Urothelium cell line (cell line): ENCODE data around the gene CLASRP.

Experiments
- DNase-seq: peaks from one replicate; pipeline ENCODE4 v3.0.0; 2011; ENCODE audit warnings: low spot score, mixed read lengths
- FAIRE-seq: peaks from 2 replicates; lab custom pipeline; 2011; peaks lifted over from hg19 to GRCh38; lab: Jason Lieb, UNC

Gene CLASRP

DNA sequence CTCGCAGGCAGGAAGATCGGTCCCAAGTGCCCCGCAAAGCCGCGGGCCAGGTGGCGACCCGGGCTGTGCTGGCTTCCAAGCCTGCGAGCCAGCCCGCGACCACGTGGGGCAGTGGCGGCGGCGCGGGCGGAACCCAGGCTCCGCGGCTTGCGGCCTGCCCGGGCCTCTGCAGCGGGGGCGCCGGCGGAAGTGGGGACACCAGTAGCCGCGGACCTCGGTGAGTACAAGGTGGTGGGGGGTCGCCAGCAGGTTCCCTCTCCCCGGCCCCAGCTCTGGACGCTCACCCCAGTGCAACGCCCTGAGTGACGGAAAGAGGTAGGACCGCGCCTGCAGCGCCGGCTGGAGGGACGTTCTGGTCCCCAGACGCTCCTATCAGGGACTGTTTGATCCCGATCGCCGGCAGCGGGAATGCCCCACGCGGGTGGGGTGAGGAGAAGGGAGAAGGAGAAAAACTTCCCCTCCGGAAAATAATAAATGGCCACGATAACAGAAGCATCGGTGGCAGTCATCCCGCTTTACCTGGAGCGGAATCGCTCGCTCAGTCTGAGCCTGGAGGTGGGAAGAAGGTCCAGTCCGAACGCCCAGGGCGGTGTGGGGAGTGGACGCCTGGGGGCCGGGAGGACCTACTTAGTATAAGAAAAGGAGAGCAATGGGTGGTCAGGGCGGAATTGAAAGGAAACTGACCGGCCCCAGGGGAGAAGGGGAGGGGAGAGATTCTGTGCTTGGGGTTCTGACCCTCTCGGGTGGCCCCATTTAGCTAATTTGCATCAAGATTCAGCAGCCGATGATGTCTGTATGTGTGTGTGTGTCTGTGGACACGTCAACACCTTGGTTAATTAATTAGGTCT lies 40.4 kb downstream of the CLASRP start, which contains the start of gene GEMIN7:
TSS of gene GEMIN7 (plus strand) at position 198 of the 848 bp plus-strand sequence. CDS start 10,855 bp downstream, outside the sequence.
- DNase-seq (peak; percentile 89), FAIRE-seq (no peak)

DNA sequence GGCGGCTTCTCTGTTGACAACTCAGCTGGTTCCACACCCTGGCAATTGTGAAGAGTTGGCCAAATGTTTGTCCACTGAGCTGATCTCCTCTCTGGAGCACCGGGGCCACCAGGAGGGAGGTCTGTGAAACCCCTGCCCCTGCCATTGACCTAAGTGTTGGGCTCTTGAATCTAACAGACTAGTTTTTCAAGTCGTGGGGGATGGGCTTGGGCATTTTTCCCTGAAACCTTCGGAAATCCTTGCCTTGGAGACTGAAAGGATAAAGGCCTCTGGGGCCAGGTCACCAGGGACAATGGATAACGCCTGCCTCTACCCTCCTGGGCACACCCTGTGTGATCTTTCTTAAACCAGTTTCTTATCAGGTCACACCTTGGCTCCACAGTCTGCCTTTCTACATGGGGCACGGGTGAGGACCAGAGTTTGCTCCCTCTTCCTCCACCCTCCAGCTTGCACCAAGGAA lies 41.1 kb downstream of the CLASRP start:
- FAIRE-seq (no peak), DNase-seq (no peak)

DNA sequence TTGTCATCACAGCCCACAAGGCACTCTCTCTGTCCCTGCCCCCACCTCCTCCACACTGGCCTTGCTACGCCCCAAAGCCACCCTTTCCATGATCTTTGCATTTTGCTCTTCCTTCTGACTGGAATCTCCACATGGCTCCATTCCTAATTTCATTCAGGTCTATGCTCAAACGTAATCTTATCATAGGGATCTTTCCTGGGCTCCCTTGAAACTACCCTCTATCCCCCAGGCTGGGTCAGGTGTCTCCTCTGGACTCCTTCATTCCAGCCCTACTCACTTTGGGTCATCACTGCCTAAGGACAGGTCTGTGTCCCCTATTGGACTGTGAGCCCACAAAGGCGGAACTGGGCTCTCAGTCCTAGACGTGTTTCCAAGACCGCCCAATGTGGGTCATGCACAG lies 43.3 kb downstream of the CLASRP start:
- FAIRE-seq (no peak), DNase-seq (no peak)

DNA sequence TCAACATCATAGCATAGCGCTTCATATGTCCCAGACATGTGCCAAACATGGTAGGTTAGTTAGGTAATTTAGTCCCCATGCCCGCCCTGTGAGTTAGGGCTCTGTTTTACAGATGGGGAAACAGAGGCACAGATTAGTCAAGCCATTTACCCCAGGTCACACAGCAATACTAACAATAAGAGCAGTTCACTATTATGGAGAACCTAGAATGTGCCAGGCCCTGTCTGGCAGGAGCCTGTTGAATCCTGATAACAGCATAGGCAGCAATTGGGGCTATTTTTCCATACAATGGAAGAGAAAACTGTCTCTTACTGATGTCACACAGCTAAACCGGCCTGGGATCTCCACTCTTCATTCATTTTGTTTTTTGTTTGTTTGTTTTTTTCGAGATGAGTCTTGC lies 47.6 kb downstream of the CLASRP start:
- DNase-seq, result no peak
- FAIRE-seq, result no peak

DNA sequence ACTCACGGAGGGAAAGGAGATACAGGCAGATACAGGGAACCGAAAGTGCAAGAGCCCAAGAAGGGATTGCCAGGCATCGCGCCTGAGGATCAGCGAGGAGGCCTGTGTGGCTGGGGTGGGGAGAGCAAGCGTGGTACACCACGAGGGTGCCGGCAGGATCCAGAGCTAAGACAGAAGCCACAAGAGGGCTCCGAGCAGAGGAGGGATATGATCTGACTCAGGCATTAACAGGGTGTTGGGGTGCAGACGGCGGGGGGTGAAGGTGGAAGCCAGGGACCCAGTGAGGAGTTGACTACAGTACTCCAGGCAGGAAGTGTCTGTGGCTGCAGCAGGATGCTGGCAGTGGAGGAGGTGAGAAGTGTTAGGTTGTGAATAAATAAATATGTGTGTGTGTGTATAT lies 48.7 kb downstream of the CLASRP start:
- FAIRE-seq (no peak), DNase-seq (no peak)

DNA sequence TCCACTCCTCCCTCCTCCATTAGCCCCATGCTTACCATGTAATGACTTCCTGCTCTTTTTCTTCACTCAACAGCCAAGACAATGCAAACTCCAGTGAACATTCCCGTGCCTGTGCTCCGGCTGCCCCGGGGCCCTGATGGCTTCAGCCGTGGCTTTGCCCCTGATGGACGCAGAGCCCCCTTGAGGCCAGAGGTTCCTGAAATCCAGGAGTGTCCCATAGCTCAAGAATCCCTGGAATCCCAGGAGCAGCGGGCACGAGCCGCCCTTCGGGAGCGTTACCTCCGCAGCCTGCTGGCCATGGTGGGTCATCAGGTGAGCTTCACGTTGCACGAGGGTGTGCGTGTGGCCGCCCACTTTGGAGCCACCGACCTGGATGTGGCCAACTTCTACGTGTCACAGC lies 51.2 kb downstream of the CLASRP start:
- DNase-seq (no peak), FAIRE-seq (no peak)

DNA sequence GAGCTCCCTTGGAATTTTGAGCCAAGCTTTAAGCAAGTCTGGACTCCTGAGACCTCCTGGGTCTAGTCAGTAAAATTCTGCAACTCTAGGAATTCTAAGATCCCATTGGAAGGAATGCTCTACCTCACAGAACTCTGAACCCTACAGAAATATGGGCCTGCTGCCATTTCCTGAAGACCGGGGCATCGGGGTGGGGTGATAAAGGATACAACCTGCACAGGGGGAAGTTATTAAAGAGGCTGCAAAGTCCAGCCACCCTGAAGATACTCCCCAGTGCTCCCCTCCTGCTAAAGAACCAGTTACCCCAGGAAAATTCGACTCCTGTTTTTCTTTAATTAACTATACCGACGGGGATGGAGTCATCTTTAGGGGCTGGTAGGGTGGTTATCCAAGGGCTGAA lies 51.8 kb downstream of the CLASRP start:
- no peak for FAIRE-seq
- no peak for DNase-seq

DNA sequence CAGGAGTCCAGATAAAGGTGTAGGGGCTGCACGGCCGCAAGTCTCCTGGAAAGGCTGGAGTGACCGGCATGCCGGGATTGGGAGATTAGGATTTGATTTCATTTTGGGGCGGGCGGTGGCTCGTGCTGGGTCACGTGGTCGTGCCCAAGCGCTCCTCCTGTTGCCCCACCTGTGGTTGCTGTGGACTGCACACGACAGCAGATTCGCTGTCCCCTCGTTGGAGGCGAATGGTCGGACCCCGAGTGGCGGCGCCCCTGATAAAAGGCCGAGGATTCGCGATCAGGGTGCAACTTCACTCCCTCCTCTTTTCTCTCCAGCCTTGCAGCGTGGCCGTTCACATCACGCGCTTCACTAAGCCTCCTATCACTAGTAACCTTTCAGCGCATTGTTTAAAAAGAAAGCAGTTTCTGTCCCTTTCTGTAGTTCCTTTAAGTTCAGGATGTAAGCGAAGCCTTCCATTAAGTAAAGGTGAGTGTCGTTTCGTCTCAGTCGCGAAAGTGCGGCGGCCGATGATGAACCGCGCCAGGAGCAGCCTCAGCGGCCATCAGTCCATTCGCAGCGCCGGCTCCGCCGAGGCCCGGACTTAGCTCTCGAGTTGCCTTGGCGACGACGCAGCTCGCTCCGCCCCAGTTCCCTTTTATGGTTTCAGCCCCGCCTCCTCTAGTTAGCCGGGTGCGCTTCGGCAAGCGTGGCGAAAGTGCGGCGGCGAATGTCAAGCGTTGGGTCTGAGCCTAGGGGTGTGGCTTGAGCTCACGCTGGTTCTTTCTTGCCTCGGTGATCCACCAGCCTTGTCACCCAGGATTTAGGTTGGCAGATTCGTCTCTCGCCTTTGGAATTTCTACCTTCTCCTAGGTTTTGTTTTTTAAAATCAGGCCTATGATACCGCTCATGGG lies 52.4 kb downstream of the CLASRP start:
- no peak for FAIRE-seq
- no peak for DNase-seq

DNA sequence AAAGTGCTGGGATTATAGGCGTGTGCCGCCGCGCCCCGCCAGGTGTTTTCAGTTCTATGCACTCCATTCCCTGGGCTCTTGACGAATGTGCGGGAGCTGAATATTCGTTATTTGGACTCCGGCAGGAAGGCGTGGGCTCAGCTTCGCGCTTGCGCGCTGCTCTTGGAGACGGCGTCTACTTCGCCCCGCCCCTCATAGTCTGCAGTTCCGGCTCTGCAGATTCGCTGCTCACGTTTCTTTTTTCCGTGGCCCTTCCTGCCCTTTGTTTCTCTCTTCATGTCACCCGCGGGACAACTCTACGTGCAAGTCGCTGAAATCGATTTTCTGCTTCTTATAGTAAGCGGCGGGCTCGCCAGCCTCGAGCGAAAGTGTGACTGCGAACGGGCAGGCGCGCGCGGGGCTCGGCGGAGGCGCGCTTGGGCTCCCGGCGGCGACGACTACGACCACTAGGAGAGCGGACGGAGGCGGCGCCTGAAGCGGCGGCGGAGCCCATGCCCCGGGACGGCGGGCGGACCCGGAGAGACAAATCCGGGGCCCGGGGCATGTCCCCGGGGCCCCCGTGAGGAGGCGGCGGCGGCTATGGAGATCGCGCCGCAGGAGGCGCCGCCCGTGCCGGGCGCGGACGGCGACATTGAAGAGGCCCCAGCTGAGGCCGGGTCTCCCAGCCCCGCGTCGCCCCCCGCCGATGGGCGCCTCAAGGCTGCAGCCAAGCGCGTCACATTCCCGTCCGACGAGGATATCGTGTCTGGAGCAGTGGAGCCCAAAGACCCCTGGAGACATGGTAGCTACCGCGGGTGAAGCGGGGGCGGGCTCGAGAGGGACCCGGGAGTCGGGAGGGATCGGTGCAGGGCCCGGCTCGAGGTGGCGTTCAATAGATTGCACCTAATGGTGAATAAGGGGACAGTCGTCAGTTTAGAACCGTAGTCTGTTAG lies 54.2 kb downstream of the CLASRP start, which contains the start of gene PPP1R37:
TSS of gene PPP1R37 (plus strand) at position 433 of the 932 bp plus-strand sequence. CDS start at position 580, 147 bp downstream.
- peak; percentile 96 for DNase-seq
- FAIRE-seq, result peak; percentile 44

DNA sequence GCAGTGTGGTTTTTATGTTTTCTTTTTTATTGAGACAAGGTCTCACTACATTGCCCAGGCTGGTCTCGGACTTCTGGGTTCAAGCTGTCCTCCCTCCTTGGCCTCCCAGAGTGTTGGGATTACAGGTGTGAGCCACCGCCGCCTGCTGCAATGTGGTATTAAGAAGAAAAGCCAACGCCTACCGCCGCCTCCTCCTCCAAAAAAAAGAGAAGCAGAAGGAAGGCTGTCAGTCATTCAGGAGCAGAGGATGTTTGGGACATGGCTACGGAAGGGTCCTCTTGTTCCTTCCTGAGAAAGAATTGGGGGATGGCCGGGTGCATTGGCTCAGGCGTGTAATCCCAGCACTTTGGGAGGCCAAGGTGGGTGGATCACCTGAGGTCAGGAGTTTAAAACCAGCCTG lies 55.3 kb downstream of the CLASRP start:
- no peak for FAIRE-seq

DNA sequence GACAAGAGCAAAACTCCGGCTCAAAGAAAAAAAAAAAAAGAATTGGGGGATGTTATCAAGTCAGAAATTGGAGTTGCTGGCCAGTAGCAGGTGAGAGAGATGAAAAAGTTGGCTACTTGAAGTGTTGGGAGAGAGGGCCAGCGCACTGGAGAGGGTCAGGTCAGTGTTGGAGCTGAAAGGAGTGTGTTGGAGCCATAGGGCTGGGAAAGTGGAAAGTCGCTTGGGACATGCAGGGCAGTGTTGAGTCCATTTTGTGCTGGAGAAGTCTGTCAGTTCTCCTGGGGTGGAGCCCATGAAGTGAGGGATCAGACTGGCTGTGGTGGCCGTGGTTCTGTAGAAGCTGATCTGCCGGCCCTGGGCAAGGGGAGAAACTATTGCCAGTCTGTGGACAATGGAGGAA lies 55.9 kb downstream of the CLASRP start:
- FAIRE-seq (no peak), DNase-seq (no peak)

More for the DNA sequence above, 55.3 kb downstream of the CLASRP start:
- no peak for DNase-seq

DNA sequence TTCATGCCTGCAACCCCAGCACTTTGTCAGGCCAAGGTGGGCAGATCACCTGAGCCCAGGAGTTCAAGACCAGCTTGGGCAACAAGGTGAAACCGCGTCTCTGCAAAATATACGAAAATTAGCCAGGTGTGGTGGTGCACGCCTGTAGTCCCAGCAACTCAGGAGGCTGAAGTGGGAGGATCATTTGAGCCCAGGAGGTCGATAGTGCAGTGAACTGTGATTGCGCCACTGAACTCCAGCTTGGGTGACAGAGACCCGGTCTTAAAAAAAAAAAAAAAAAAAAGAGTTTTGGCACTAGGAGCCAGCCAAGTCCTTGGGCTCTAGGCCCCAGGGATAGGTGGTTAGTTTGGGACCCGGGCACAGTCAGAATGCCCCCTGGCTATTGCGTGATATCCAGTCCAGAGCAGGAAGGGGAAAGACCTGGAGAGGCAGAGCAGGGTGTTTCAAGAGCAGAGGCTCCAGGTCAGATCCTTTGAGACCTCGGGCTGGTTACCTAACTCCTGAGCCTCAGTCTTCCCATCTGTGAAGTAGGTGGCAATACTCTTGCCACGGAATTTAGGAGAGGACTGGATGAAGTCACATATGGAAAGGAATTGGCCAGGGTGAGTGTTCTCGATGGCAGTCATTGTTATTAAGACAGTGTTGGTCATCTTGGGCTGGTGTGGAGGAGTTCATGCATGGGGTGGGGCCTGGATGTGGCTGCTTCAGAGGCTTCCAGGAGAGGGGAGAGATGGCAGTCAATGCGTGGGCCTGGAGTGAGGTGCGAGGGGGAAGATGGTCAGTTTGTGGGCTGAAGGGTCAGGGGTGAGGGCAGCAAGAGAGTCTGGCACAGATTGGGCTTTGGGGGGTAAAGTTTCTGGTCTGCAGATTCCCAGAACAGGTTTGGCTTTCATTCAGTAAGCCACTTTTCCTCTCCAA lies 56.9 kb downstream of the CLASRP start:
- no peak for DNase-seq
- no peak for FAIRE-seq

DNA sequence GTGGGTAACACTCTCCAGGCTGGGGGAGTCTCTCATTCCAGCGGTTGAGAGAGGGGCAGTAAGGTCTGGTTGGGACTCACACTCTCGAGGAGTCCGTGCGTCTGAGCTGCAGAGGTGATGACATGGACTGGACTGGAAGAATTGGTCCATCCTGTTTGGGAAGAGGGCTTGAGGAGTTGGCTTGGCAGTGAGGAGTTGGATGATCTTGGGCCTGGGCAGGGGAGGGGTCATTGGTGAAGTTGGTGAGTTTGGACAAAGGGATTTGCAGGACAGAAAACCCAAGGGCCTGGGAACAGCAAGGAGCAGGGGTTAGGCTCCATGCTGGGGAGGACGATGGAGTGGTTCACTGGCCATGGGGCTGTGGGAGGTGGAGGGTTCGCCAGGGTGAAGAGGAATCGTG lies 57.9 kb downstream of the CLASRP start:
- DNase-seq (no peak), FAIRE-seq (no peak)

DNA sequence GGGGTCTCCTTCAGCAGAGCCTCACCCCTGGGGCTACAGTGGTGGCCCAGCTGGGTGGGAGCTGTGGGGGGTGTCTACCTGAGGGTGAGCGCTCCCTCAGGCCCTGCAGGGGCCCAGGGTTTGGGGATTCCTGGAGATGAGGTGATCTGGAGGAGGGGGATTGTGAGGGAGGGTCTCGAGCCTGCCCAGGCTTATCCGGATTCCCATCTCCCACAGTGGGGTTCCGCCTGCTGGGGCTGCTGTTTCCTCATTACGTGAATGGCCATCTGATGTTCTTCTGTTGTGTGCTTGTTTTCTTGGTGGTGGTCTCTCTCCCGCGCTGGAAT lies 58.6 kb downstream of the CLASRP start:
- no peak for FAIRE-seq
- DNase-seq, result no peak

DNA sequence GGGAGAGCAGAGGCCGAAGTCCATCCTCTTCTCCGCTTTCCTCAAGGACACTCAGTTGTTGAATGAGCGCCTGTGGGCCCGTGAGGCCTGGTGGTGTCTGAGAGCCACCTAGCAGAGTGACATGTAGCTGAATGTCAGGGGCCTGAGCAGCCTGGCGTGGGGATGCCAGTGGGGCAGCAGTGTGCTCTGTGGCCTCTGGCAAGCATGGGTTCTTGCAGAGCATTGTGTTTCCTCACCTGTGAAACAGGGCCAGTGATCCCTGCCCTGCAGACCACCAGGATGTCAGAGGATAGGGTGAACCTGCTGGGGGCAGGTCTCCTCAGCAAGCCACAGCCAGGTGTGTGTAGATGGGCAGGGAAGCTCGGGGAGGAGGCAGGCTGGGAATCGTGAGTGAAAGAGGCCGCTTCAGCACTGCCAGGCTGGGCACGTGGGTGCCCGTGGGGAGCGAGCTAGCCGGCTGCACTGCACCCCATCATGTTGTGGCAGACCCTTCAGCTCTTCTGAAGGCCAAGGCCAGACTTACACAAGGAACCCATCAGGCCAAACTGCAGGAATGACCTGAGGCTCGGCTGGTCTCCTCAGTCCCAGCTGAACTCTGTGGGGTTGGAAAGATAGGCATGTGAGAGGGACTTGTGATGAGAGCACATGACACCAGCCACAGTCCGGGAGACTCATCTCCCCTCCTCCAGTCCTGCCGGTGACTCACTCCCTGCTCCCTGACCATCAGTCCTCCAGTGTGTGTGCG lies 59.1 kb downstream of the CLASRP start:
- DNase-seq (peak; percentile 88), FAIRE-seq (no peak)

DNA sequence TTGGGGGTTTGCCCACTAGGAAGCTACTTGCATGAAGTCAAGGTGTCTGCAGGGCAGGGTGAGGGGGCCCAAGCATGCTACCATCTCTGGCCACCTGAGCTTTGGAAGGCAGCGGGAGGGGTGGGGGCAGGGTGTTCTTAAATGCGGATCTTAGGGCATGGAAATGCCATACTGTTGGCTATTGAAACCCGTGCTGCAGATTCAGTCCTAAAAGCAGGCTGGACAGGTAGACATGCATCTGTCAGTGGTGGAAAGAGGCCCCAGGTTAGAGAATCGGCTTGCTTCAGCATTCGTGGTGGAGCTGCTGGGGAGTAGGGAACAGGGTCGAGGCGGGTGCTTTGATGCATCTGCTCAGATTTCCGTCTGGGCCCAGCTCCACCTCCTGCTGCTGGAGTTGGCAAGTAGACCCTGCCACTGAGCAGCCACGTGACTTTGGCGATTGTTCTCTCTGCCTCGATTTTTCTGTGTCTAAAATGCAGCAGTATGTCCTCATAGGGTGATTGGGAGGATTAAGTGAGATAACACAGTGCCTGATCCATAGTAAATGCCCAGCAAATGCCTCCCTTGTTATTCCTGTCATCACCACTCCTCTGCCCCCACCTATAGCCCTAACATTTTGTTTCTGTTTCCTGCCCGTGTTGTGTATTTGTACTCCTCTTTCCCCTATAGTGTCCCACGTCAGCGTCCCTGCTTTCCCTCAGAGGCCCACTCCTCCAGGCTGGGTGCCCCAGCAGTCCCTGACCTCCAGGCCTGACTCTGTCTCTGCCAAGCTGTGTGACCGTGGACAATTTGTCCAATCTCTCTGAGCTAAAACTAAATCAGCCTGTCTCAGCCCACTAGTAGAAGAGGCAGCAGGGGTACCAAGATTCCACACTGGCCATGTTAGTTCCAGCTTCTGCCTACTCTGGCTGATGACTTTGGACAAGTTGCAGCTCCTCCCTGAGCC lies 59.9 kb downstream of the CLASRP start:
- DNase-seq, result no peak
- no peak for FAIRE-seq

DNA sequence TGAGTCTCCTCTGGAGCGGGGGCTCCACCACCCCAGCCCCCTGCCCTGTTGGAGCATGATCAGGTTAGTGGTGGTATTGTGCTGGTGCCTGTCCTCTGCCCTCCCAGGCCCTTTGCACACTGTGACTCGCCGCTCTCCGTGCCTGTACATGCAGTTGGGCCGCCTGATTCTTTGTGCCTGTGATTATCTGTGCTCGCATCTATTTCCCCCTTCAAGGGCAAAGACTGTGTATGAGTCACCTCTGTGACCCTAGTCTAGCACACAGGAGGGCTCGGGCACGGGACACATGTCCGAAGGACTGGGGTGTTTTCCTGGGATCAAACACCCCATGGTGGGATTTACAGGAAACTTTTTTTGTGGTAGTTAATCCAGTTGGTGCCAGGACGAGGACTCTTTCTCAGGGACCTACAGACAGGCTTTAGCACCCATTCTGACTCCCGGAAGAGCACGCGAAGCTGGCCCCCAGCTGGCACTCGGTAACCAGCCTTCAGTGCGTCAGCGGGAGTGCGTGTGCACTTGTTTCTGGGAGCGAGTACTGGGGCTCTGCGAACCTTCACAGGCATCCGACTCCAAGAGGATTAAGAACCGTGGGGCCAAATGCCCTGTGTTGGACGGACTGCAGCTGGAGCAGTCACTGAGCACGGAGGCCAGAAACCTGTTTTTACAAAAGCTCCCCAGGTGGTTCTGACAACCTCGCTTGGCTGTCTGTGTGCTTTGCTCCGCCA lies 60.8 kb downstream of the CLASRP start:
- no peak for DNase-seq
- no peak for FAIRE-seq
